GM12878 (cell line): ENCODE measurements around the gene DYNC1I1. TPM values are rescaled to one million over a fixed set of nuclear protein-coding genes. Genes with fewer than 3 reads are reported as not detected.

Source experiments
- ATAC-seq: fragments of 200-7000 bp; cut with Tn5 transposase; 3 replicates; pipeline ENCODE4 v1.9.1; 2020; ENCODE audit warnings: mild to moderate bottlenecking, moderate library complexity
- BruUV-seq: library from RNA; stranded (reverse); fragments of 400-500 nt; replicated peaks from 2 replicates; lab custom pipeline; 2021; lab: Mats Ljungman, UMichigan
- CTCF ChIA-PET: fragments of 300-600 bp; sonication (Branson Sonifier 250); formaldehyde crosslinking; extraction: SDS; loops from one replicate; lab custom pipeline; 2021; ENCODE audit warnings: inconsistent platforms; lab: Yijun Ruan, JAX
- POLR2A ChIA-PET: fragments of 350-600 bp; formaldehyde crosslinking; extraction: SDS; loops from one replicate; lab custom pipeline; 2021; ENCODE audit warnings: inconsistent platforms; lab: Charles Lee
- RAD21 ChIA-PET: fragments of 300-600 bp; sonication (Branson Sonifier 250); formaldehyde crosslinking; loops from one replicate; lab custom pipeline; 2023; ENCODE audit warnings: antibody characterized with exemption; ENCODE audit not compliant: unreplicated experiment; lab: Charles Lee
- SMC1A ChIA-PET: fragments of 300-600 bp; sonication (Branson Sonifier 250); formaldehyde crosslinking; loops from one replicate; lab custom pipeline; 2023; ENCODE audit not compliant: unreplicated experiment, uncharacterized antibody; lab: Charles Lee
- DNase-seq: peaks from one replicate; pipeline ENCODE4 v3.0.0-alpha.2; 2011; ENCODE audit warnings: low read depth, low spot score
- FAIRE-seq: peaks from 3 replicates; lab custom pipeline; 2011; peaks lifted over from hg19 to GRCh38; lab: Jason Lieb, UNC
- H2AFZ ChIP-seq: 2 replicates; pipeline ENCODE4 v1.6.0; 2011; ENCODE audit warnings: low read depth, low read length, control low read depth; ENCODE audit not compliant: control insufficient read depth
- H3K27ac ChIP-seq: 2 replicates; pipeline ENCODE4 v1.5.1; 2011; ENCODE audit warnings: control low read depth; ENCODE audit not compliant: control insufficient read depth, insufficient read depth
- H3K27me3 ChIP-seq, 2 experiments: replicated peaks in 1 of 2; 2 replicates each; pipeline versions ENCODE4 v1.6.0 to v1.6.1; 2011; ENCODE audit warnings: low read length in 1 of 2; ENCODE audit not compliant: control insufficient read depth in 2 of 2, insufficient read depth in 2 of 2
- H3K36me3 ChIP-seq, 2 experiments: 2 replicates each; pipeline ENCODE4 v1.5.1; 2011; ENCODE audit warnings: low read length in 1 of 2; ENCODE audit not compliant: control insufficient read depth in 2 of 2, insufficient read depth in 2 of 2
- H3K4me1 ChIP-seq: 2 replicates; pipeline ENCODE4 v1.6.1; 2011; ENCODE audit warnings: mild to moderate bottlenecking, low read length, moderate library complexity, mixed read lengths; ENCODE audit not compliant: control insufficient read depth, insufficient read depth
- H3K4me2 ChIP-seq: 2 replicates; pipeline ENCODE4 v1.6.0; 2011; ENCODE audit warnings: control low read depth; ENCODE audit not compliant: control insufficient read depth, insufficient read depth
- H3K4me3 ChIP-seq: fragments of 200-600 bp; sonication (generic); 2 replicates; pipeline ENCODE4 v1.5.1; 2016
- H3K79me2 ChIP-seq: 2 replicates; pipeline ENCODE4 v1.6.0; 2011; ENCODE audit warnings: low read length; ENCODE audit not compliant: control insufficient read depth, insufficient read depth
- H3K9ac ChIP-seq: 2 replicates; pipeline ENCODE4 v1.8.0; 2011; ENCODE audit warnings: low read length, control low read depth, mixed read lengths; ENCODE audit not compliant: control insufficient read depth, insufficient read depth
- H3K9me3 ChIP-seq: replicated peaks from 3 replicates; pipeline ENCODE4 v1.5.1; 2011; ENCODE audit warnings: mild to moderate bottlenecking, low read length; ENCODE audit not compliant: control insufficient read depth, insufficient read depth
- H4K20me1 ChIP-seq: 2 replicates; pipeline ENCODE4 v1.6.0; 2011; ENCODE audit not compliant: control insufficient read depth, insufficient read depth
- BMI1 ChIP-seq: fragments of 450-650 bp; IDR thresholded peaks from 2 replicates; pipeline ENCODE4 v1.6.1; 2016; ENCODE audit warnings: mild to moderate bottlenecking, moderate library complexity, borderline replicate concordance
- CBX5 ChIP-seq: sonication (generic); IDR thresholded peaks from 2 replicates; pipeline ENCODE4 v1.6.1; 2016; ENCODE audit warnings: low read depth, moderate library complexity, mild to moderate bottlenecking, inconsistent platforms
- CHD2 ChIP-seq: IDR thresholded peaks from 2 replicates; pipeline ENCODE4 v1.6.1; 2011; ENCODE audit warnings: low read depth, low read length, improper control_type of control experiment, borderline replicate concordance
- CHD4 ChIP-seq: fragments of 200-600 bp; sonication (generic); IDR thresholded peaks from 2 replicates; pipeline ENCODE4 v1.6.1; 2016; ENCODE audit warnings: mild to moderate bottlenecking
- MYC ChIP-seq: IDR thresholded peaks from 2 replicates; pipeline ENCODE4 v1.6.1; 2011; ENCODE audit warnings: mild to moderate bottlenecking, low read length, moderate library complexity, inconsistent platforms; ENCODE audit not compliant: insufficient read depth, insufficient replicate concordance, insufficient read length, severe bottlenecking
- PAX8 ChIP-seq: fragments of 450-650 bp; IDR thresholded peaks from 2 replicates; pipeline ENCODE4 v1.6.1; 2017; ENCODE audit warnings: mild to moderate bottlenecking, moderate library complexity
- RCOR1 ChIP-seq: conservative IDR thresholded peaks from 2 replicates; pipeline ENCODE4 v1.6.1; 2012; ENCODE audit warnings: low read depth, low read length, improper control_type of control experiment
- SIX5 ChIP-seq: IDR thresholded peaks from 2 replicates; pipeline ENCODE4 v1.6.1; 2011; ENCODE audit warnings: mild to moderate bottlenecking, low read depth, low read length, moderate library complexity; ENCODE audit not compliant: severe bottlenecking
- SKIL ChIP-seq: fragments of 450-650 bp; IDR thresholded peaks from 2 replicates; pipeline ENCODE4 v1.6.1; 2017; ENCODE audit warnings: mild to moderate bottlenecking, low read depth, inconsistent platforms; ENCODE audit not compliant: poor library complexity, severe bottlenecking
- SREBF1 ChIP-seq: IDR thresholded peaks from 2 replicates; pipeline ENCODE4 v1.6.1; 2012; ENCODE audit warnings: mild to moderate bottlenecking, low read length
- TAF1 ChIP-seq: IDR thresholded peaks from 2 replicates; pipeline ENCODE4 v1.6.1; 2011; ENCODE audit warnings: mild to moderate bottlenecking, low read depth, low read length, borderline replicate concordance
- TCF12 ChIP-seq: IDR thresholded peaks from 2 replicates; pipeline ENCODE4 v1.6.1; 2011; ENCODE audit warnings: low read depth, mild to moderate bottlenecking, low read length
- YBX1 ChIP-seq: fragments of 450-650 bp; IDR thresholded peaks from 2 replicates; pipeline ENCODE4 v1.6.1; 2016; ENCODE audit warnings: antibody characterized with exemption
- YY1 ChIP-seq: IDR thresholded peaks from 2 replicates; pipeline ENCODE4 v1.6.1; 2011; ENCODE audit warnings: low read depth, mild to moderate bottlenecking, low read length
- ZNF207 ChIP-seq: fragments of 450-650 bp; IDR thresholded peaks from 2 replicates; pipeline ENCODE4 v1.6.1; 2014; ENCODE audit warnings: antibody characterized with exemption, mild to moderate bottlenecking, borderline replicate concordance
- ZNF384 ChIP-seq: IDR thresholded peaks from 2 replicates; pipeline ENCODE4 v1.6.1; 2012; ENCODE audit warnings: low read depth, mild to moderate bottlenecking, low read length, improper control_type of control experiment, borderline replicate concordance
- ZZZ3 ChIP-seq: IDR thresholded peaks from 2 replicates; pipeline ENCODE4 v1.6.1; 2011; ENCODE audit warnings: low read depth; ENCODE audit not compliant: control insufficient read depth, insufficient read length
- WGBS: methylation state at CpG from one replicate; pipeline ENCODE4 v1.1.6; 2016; ENCODE audit warnings: low lambda C conversion rate; ENCODE audit not compliant: insufficient replicate concordance, insufficient coverage; ENCODE audit errors: missing lambda C conversion rate; 5-methylcytosine and 5-hydroxymethylcytosine counted together
- in situ Hi-C: fragments of 300-500 bp; cut with MboI; formaldehyde crosslinking; loops from 9 replicates; pipeline ENCODE4 v1.14.3; 2018; ENCODE audit warnings: mixed read lengths
- intact Hi-C: fragments of 100-400 bp; cut with micrococcal nuclease; formaldehyde crosslinking; loops from one replicate; pipeline ENCODE4 v1.14.2; 2022; ENCODE audit not compliant: unreplicated experiment
- polyA plus RNA-seq, 11 experiments: library from polyadenylated mRNA; depleted of rRNA in 4 of 11; unstranded in 6 of 11; stranded (reverse) in 5 of 11; fragments of >200 nt; fragmentation: Nextera tagmentation in 4 of 11; fragmentation: Illumina TruSeq in 1 of 11; extraction: Ambion mirVana in 4 of 11; extraction: Trizol in 1 of 11; gene quantifications; 1 replicate in 1 of 11; 2 replicates in 10 of 11; pipeline versions ENCODE4 v1.2.1 to v1.2.3, GENCODE V29; 2011 to 2016; ENCODE audit warnings: inconsistent platforms in 2 of 11, missing spikeins in 2 of 11, low read depth in 1 of 11
- total RNA-seq, 4 experiments: library from RNA; depleted of rRNA in 3 of 4; stranded (reverse); fragments of >200 nt in 3 of 4; fragmentation: Illumina TruSeq in 1 of 4; extraction: Trizol in 1 of 4; gene quantifications; 2 replicates each; pipeline versions ENCODE4 v1.2.1 to v1.2.3, GENCODE V29; 2013 to 2021

Gene DYNC1I1
- total and polyA plus RNA-seq, 10 of the 15 experiments (the other 5 are each of a cell fraction or from before 2014, with no cell fraction given): 0.05 to 0.91 (median 0.14) TPM; not detected in 3

GRCh38 chr7:95989301-95989700, 216.9 kb downstream of the DYNC1I1 start (continued):
- TF ChIP-seq SKIL: no peak
- no peak for TF ChIP-seq ZNF207
- TF ChIP-seq BMI1: no peak

- DNase-seq: no peak
- no peaks in the 10 kb centered on the region for H3K9me3 ChIP-seq
- TF ChIP-seq TCF12 (no peak), PAX8 (no peak), SREBF1 (no peak), SIX5 (no peak), YBX1 (no peak), MYC (no peak), TAF1 (no peak), CHD2 (no peak), YY1 (no peak), CHD4 (no peak), RCOR1 (no peak), CBX5 (no peak), ZNF384 (no peak), ZZZ3 (no peak)
- TF ChIP-seq, all 136 proteins: peak for 0
- H3K27ac ChIP-seq: no peak overlapping the region
- no peak overlapping the region for H3K4me3 ChIP-seq
- H3K4me1 ChIP-seq: no peaks in the 10 kb centered on the region
- no TSS peak for BruUV-seq
- H3K27me3 ChIP-seq: no peaks in the 10 kb centered on the region
- RAD21 ChIA-PET: interaction anchor here (0.9 kb wide), 1 partner anchor 122 kb away, joined by 3 read pairs; no protein-coding TSS in a partner anchor
- CTCF ChIA-PET: interaction anchor here (0.9 kb wide), 1 partner anchor 78 kb away, joined by 5 read pairs; no protein-coding TSS in a partner anchor
- intact Hi-C loops: no loop called here
- H4K20me1 ChIP-seq: no peaks in the 10 kb centered on the region
- H2AFZ ChIP-seq: no peak overlapping the region
- 36% methylated on average over 2 of the region's 2 CpGs for WGBS
- no peak overlapping the region for H3K4me2 ChIP-seq
- no peaks in the 10 kb centered on the region for H3K36me3 ChIP-seq
- no peak overlapping the region for H3K9ac ChIP-seq
- ATAC-seq (no peak), FAIRE-seq (no peak)
- SMC1A ChIA-PET: no interaction called here
- in situ Hi-C loops: no loop called here
- no peaks in the 10 kb centered on the region for H3K79me2 ChIP-seq
- POLR2A ChIA-PET: no interaction called here
Observed at GRCh38 chr7:95993380-95993779, 221.0 kb downstream of the DYNC1I1 start.
